Measurements from ENCODE around the gene SP140. TPM values are rescaled to one million over a fixed set of nuclear protein-coding genes. Genes with fewer than 3 reads are reported as not detected.

The SP140 gene
- total and polyA plus RNA-seq, 2 experiments from 2014 or later = 0.24 to 0.70 TPM

DNA sequence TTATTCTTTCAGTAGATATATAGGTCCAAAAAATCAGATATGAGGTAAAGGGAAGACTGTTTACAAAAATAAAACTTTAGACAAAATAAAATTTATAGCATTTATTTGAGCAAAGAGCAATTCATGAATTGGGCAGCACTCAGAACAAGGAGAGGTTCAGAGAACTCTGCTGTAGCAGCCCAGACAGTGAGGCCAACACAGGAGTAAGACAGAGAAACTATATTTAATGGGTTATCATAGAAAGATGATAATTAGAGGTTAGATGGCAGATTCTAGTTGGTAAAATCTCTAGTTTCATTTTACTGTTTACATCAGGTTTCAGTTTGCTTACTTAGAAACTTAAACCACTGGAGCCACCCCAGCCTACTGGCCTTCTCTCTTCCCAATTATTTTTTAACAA, 71.4 kb downstream of the SP140 start:
- TF ChIP-seq, protein P1, sequence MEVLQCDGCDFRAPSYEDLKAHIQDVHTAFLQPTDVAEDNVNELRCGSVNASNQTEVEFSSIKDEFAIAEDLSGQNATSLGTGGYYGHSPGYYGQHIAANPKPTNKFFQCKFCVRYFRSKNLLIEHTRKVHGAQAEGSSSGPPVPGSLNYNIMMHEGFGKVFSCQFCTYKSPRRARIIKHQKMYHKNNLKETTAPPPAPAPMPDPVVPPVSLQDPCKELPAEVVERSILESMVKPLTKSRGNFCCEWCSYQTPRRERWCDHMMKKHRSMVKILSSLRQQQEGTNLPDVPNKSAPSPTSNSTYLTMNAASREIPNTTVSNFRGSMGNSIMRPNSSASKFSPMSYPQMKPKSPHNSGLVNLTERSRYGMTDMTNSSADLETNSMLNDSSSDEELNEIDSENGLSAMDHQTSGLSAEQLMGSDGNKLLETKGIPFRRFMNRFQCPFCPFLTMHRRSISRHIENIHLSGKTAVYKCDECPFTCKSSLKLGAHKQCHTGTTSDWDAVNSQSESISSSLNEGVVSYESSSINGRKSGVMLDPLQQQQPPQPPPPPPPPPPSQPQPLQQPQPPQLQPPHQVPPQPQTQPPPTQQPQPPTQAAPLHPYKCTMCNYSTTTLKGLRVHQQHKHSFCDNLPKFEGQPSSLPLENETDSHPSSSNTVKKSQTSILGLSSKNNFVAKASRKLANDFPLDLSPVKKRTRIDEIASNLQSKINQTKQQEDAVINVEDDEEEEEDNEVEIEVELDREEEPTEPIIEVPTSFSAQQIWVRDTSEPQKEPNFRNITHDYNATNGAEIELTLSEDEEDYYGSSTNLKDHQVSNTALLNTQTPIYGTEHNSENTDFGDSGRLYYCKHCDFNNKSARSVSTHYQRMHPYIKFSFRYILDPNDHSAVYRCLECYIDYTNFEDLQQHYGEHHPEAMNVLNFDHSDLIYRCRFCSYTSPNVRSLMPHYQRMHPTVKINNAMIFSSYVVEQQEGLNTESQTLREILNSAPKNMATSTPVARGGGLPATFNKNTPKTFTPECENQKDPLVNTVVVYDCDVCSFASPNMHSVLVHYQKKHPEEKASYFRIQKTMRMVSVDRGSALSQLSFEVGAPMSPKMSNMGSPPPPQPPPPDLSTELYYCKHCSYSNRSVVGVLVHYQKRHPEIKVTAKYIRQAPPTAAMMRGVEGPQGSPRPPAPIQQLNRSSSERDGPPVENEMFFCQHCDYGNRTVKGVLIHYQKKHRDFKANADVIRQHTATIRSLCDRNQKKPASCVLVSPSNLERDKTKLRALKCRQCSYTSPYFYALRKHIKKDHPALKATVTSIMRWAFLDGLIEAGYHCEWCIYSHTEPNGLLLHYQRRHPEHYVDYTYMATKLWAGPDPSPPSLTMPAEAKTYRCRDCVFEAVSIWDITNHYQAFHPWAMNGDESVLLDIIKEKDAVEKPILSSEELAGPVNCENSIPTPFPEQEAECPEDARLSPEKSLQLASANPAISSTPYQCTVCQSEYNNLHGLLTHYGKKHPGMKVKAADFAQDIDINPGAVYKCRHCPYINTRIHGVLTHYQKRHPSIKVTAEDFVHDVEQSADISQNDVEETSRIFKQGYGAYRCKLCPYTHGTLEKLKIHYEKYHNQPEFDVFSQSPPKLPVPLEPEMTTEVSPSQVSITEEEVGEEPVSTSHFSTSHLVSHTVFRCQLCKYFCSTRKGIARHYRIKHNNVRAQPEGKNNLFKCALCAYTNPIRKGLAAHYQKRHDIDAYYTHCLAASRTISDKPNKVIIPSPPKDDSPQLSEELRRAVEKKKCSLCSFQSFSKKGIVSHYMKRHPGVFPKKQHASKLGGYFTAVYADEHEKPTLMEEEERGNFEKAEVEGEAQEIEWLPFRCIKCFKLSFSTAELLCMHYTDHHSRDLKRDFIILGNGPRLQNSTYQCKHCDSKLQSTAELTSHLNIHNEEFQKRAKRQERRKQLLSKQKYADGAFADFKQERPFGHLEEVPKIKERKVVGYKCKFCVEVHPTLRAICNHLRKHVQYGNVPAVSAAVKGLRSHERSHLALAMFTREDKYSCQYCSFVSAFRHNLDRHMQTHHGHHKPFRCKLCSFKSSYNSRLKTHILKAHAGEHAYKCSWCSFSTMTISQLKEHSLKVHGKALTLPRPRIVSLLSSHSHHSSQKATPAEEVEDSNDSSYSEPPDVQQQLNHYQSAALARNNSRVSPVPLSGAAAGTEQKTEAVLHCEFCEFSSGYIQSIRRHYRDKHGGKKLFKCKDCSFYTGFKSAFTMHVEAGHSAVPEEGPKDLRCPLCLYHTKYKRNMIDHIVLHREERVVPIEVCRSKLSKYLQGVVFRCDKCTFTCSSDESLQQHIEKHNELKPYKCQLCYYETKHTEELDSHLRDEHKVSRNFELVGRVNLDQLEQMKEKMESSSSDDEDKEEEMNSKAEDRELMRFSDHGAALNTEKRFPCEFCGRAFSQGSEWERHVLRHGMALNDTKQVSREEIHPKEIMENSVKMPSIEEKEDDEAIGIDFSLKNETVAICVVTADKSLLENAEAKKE (CRISPR knock-in tag; IDR thresholded peaks at IDR 0.05) = no peak

DNA sequence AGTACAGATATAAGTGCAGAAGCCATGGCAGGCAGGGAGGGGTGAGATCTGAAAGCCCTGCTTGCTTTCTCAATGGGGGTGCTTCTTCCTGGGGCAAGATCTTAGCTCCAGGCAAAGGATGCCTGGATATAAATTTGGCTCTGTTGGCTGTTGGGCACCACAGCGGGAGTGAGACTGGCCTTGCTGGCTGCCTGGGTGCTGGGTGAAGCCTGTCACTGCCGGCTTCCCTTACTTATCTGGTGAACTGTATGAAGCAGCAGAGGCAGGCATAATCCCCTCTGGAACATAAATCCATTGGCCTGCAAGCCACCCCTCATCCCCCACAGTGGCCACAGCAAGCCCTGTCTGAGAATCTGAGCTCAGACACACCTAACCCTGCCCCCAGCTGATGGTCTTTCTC, 74.1 kb downstream of the SP140 start:
- no peaks in the 10 kb centered on the region for H3K4me1 ChIP-seq (ENCODE audit: insufficient read depth)
- no peaks in the 10 kb centered on the region for H3K36me3 ChIP-seq (ENCODE audit: insufficient read depth)
- no peaks in the 10 kb centered on the region; the same call in 2 of the 3 replicates for H3K4me1 Mint-ChIP-seq
- DNase-seq (ENCODE audit: low spot score) (no peak), ATAC-seq (no peak)
- no peaks in the 10 kb centered on the region for H4K20me1 ChIP-seq (replicated peaks; ENCODE audit: insufficient read depth)
- H3K27ac Mint-ChIP-seq = no peak overlapping the region
- H3K27me3 Mint-ChIP-seq (ENCODE audit: insufficient read depth, low read depth, poor library complexity) = peaks cover under 1% of the 10 kb centered on the region
- no peak overlapping the region for H3K4me3 Mint-ChIP-seq
- H3K79me2 ChIP-seq (replicated peaks; ENCODE audit: insufficient read depth) = no peaks in the 10 kb centered on the region
- H3K9me3 Mint-ChIP-seq = peaks cover 40% of the 10 kb centered on the region
- H3K4me3 ChIP-seq = no peak overlapping the region
- no peak overlapping the region for H2AFZ ChIP-seq
- no peaks in the 10 kb centered on the region for H3K27me3 ChIP-seq (ENCODE audit: insufficient read depth)
- H3F3A ChIP-seq (replicated peaks; ENCODE audit: low read depth) = no peaks in the 10 kb centered on the region
- peaks cover 7% of the 10 kb centered on the region for H3K9me2 ChIP-seq (ENCODE audit: insufficient read depth)
- no peak overlapping the region for H3K27ac ChIP-seq (ENCODE audit: low read depth)
- no peak overlapping the region for H3K4me2 ChIP-seq
- H3K36me3 Mint-ChIP-seq (ENCODE audit: low read depth) = peaks cover 6% of the 10 kb centered on the region
- TF ChIP-seq EZH2phosphoT487 (IDR thresholded peaks at IDR 0.05; ENCODE audit: unreplicated experiment) (no peak), NANOG (IDR thresholded peaks at IDR 0.05; ENCODE audit: borderline replicate concordance) (no peak), JUNB (IDR thresholded peaks at IDR 0.05; ENCODE audit: unreplicated experiment) (no peak), EZH2 (IDR thresholded peaks at IDR 0.05; ENCODE audit: low read depth, unreplicated experiment) (no peak), ZNF331 (CRISPR knock-in tag; IDR thresholded peaks at IDR 0.05; ENCODE audit: low read depth) (no peak)
- TF ChIP-seq, protein P2, sequence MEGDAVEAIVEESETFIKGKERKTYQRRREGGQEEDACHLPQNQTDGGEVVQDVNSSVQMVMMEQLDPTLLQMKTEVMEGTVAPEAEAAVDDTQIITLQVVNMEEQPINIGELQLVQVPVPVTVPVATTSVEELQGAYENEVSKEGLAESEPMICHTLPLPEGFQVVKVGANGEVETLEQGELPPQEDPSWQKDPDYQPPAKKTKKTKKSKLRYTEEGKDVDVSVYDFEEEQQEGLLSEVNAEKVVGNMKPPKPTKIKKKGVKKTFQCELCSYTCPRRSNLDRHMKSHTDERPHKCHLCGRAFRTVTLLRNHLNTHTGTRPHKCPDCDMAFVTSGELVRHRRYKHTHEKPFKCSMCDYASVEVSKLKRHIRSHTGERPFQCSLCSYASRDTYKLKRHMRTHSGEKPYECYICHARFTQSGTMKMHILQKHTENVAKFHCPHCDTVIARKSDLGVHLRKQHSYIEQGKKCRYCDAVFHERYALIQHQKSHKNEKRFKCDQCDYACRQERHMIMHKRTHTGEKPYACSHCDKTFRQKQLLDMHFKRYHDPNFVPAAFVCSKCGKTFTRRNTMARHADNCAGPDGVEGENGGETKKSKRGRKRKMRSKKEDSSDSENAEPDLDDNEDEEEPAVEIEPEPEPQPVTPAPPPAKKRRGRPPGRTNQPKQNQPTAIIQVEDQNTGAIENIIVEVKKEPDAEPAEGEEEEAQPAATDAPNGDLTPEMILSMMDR (conservative IDR thresholded peaks at IDR 0.05; ENCODE audit: low read depth in 2 of 2) = no peak

More for the DNA sequence above, 71.4 kb downstream of the SP140 start:
- ATAC-seq = no peak
- H3K79me2 ChIP-seq (replicated peaks; ENCODE audit: insufficient read depth) = no peaks in the 10 kb centered on the region
- no peaks in the 10 kb centered on the region for H3F3A ChIP-seq (replicated peaks; ENCODE audit: low read depth)
- no peak overlapping the region for H2AFZ ChIP-seq
- no peak overlapping the region for H3K4me2 ChIP-seq
- Mint-ChIP-seq H3K27ac (no peak overlapping the region), H3K4me3 (no peak overlapping the region), H3K9me3 (peaks cover 28% of the 10 kb centered on the region), H3K27me3 (ENCODE audit: insufficient read depth, low read depth, poor library complexity) (no peaks in the 10 kb centered on the region), H3K4me1 (no peaks in the 10 kb centered on the region; the same call in 2 of the 3 replicates), H3K36me3 (ENCODE audit: low read depth) (peaks cover 3% of the 10 kb centered on the region; the same call in 1 of the 3 replicates)
- no peaks in the 10 kb centered on the region for H3K36me3 ChIP-seq (ENCODE audit: insufficient read depth)
- no peaks in the 10 kb centered on the region for H3K27me3 ChIP-seq (ENCODE audit: insufficient read depth)
- H3K27ac ChIP-seq (ENCODE audit: low read depth) = no peak overlapping the region
- no peaks in the 10 kb centered on the region for H3K4me1 ChIP-seq (ENCODE audit: insufficient read depth)
- H3K9me2 ChIP-seq (ENCODE audit: insufficient read depth) = peaks cover 2% of the 10 kb centered on the region; the same call in 1 of the 2 replicates
- no peak overlapping the region for H3K4me3 ChIP-seq
- no peaks in the 10 kb centered on the region for H4K20me1 ChIP-seq (replicated peaks; ENCODE audit: insufficient read depth)
- no peak for DNase-seq (ENCODE audit: low spot score)

All from GM23338 (cell line).